ENCODE results near the gene MOGAT3.

Gene MOGAT3

DNA sequence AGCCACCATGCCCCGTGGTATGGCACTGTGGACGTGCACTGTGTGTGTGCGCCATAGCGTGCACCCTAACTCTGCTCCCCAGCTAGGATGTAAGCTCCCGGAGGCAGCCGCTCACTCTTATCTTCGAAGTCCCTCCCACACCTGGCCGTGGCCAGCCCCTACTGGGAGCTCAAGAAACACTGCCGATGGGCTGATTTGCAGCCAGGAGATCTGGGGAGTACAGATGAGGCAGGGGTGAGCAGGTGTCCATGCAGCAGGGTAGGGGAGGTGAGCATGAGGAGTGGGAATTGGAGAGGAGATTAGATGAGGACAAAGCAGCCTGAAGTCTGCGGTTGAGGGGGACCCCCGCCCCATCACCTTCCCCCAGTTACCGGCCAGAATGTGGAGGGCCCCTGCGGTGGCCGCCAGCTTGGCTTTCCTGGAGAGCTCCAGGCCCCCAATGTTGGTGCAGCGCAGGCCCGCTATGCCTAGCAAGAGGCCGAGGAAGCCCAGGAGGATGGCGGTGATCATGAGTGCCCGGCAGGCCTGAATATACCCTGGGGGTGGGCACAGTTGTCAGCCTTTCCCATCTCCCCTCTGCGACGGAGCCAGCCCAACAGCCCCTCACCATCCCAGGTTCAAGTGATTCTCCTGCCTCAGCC lies 33.2 kb upstream of the MOGAT3 start:
- no peak for DNase-seq (ENCODE audit: low read depth in 2 of 2)

DNA sequence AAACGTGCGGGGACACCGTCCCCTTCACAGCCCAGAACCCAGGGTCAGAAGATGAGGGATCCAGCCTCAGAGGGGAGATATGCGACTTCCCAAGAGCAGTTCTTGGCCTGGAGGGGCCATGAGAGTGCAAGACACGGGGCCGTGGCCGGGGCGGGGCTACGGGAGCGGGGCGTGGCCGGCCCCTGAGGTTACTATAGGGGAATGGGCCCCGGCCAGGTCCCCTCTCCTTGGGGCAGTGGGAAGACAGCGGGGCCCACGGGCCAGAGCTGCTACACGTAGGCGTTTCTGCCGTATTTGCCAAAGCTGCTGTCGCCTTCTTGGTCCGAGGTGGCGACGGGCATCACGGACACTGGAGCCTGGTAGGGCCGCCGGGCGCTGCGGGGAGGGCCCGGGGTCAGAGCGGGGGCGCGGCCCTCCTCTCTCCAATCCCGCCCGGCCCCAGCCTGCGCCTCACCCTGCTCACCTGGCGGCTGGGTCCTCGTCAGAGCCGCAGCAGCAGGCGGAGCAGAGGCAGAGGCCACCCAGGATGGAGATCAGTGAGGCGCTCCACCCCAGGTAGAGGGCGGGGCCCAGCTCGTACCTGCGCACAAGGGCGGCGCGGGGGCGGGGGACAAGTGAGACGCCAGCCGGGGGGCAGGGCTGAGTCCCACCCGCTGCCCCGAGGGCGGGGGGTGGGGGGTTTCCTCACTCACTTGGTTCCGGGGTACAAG lies 31.5 kb upstream of the MOGAT3 start:
- DNase-seq (ENCODE audit: low read depth in 2 of 2), result no peak

DNA sequence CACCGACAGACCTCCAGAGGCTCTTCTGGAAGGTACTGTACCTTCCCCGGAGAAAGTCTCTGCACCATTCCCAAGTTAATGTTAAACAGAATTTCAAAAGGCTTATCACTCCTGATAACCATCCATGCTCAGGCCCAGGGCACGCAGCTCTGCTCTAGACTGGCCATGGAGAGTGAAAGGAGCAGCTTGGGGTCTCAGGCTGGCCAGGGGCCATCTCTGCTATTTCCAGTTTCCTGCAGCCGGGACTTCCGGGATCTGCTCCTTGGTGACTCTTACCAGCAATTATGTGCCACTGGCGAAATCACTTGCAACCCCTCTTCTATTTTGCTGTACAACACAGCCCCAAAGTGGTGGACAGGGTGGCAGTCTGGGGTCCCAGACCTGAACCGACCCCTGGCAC lies 30.8 kb upstream of the MOGAT3 start:
- no peak for DNase-seq (ENCODE audit: low read depth in 2 of 2)

DNA sequence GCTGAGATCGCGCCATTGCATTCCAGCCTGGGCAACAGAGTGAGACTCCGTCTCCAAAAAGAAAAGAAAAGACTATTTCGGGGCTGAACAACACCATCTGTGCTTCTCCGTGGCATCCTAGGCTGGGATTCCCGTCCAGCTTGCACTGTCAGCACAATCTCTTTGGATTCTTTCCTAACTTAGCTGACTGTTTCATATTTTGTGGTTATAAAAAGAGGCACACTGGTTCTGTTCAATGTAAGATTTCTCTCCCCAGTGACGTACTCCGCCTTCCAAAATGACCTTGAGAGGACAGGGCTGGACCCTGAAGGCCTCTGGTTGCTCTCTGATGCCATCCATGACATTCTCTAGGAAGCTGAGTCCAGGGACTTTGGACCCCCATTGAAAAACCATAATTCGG lies 25.9 kb upstream of the MOGAT3 start:
- no peak for DNase-seq (ENCODE audit: low read depth in 2 of 2)

DNA sequence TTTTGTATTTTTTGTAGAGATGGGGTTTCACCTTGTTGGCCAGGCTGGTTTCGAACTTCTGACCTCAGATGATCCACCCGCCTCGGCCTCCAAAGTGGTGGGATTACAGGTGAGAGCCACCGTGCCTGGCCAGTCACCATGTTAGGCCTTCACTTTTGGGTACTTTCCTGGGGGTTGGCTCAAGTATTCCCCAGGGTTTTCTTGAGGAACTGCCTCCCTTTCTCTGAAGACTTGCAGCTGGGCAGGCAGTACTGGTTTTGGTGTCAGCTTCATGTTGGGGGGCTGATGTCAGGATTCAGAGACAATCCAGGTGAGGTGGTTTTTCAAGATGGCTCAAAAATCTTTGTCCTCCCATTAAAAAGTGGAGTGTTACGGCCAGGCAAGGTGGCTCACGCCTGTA lies 24.8 kb upstream of the MOGAT3 start:
- DNase-seq (ENCODE audit: low read depth in 2 of 2), result no peak

DNA sequence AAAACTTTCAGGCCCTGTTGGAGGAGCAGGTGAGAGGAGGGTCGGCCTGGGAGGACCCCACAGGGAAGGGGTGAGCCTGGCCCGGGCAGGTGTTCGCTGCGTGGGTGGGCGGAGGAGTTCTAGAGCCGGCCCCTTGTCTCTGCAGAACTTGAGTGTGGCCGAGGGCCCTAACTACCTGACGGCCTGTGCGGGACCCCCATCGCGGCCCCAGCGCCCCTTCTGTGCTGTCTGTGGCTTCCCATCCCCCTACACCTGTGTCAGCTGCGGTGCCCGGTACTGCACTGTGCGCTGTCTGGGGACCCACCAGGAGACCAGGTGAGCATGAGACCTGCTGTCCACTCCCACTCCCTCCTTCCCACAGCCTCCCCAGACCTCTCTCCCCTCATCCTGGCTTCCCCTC lies 22.7 kb upstream of the MOGAT3 start:
- DNase-seq (ENCODE audit: low read depth in 2 of 2), result no peak

DNA sequence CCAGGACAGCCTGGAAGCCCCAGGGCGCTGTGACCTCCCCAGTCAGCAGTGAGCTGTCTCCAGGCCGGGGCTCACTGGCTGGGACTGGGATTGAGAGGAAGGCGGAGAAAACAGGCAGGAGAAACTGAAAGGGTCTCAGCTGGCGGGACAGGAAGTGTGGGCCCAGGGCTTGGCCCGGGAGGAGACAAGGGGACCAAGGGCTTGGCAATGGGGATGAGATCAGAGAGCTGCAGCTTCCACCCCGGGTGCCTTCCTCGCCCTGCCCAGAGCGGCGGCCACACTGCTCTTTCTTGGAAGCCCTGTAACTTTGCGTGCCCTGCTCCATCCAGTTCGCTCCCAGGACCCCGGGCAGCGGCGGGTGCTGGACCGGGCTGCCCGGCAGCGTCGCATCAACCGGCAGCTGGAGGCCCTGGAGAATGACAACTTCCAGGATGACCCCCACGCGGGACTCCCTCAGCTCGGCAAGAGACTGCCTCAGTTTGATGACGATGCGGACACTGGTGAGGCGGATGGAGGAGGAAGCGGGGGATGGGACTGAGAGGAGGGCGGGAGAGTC lies 21.5 kb upstream of the MOGAT3 start:
- DNase-seq (ENCODE audit: low read depth in 2 of 2), result no peak

DNA sequence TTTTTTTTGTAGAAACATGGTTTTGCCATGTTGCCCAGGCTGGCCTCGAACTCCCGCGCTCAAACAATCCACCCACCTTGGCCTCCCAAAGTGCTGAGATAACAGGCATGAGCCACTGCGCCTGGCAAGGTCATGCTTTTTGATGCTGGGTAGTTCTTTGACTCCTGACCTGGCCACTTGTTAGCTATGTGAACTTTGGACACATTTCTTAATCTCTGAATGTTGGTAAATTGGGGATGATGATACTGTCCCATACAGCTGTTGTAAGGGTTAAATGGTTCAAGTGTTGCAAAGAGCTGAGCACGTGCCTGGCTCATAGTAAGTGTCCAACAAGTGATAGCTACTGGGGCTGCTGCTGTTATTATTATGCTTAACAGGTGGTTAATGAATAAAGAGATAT lies 19.5 kb upstream of the MOGAT3 start:
- no peak for DNase-seq (ENCODE audit: low read depth in 2 of 2)

DNA sequence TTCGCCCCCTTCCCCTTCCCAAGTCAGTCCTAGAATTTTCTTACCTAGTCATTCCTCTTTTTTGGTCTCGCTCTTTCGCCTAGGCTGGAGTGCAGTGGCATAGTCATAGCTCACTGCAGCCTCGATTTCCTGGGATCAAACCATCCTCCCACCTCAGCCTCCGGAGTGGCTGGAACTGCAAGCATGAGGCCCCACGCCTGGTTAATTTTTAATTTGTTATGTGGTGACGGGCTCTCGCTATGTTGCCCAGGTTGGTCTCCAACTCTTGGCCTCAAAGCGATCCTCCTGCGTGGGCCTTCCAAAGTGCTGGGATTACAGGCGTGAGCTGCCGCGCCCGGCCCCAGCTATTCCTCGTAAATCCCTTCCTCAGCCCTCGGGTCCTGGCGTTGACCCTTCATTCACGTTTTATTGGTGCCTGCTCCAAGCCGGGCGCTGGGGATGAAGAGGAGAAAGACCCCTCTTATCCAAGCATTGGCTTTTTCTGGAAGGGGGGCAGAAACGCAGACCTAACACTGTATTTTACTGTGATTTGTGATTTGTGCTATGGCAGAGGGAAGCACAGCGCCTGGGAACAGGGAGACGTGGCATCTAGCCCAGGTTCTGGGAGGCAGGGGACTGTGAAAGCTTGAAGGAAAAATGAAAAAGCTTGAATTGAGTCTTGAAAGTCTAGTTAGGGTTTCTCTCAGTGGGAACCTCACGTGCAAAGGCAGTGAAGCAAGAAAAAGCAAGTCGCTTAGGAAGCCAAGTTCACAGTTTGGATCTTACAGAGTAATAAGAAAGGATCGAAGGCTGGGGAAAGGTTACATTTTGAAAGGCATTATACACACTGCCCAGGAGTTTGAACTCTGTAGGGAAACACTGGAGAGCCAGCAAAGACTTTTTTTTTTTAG lies 17.6 kb upstream of the MOGAT3 start:
- DNase-seq (ENCODE audit: low read depth in 2 of 2), result no peak

DNA sequence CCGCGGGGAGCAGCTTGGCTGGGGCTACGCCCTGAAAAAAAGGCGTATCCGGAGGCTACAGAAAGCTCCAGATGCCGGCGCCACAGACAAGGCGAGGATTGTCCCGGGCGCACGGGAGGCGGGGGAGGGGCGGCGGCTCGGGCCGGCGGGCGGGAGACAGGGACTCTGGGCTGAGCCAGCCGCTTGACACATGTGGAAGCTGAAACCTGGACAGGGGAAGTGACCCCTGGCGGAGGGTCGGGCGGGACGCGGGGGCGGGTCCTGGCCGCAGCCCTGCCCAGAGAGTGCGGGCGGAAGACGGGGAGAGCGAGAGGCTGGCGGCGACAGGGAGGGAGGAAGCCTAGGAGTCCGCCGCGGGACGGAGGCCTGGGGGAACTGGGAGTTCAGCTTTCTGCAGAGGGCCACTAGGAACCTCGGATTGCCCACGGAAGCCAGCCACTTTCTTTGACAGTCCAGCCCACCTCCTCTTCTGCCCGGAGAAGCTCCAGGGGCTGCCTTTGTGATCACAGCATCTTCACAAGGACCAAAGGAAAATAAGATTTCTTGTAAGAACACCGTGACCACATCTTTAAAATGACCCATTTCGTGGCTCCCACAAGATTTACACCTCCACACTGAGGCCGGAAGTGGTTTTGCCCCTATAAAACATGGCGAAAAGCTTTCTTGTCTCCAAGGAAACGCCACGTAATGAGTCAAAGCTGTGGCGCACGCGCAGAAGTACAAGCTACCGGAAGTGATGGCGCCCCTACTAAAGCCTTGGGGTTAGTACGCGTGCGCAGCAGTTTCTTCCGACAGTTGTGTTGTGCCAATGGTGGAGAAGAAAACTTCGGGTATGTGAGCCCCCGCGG lies 16.8 kb upstream of the MOGAT3 start, which contains the start of the genes PLOD3 and ZNHIT1:
Gene PLOD3, minus strand, starts transcription at position 194 of the 848 bp plus-strand sequence. CDS start 307 bp downstream, outside the sequence.
Gene ZNHIT1, plus strand, starts transcription at position 778 of the 848 bp plus-strand sequence. Its CDS starts 31 bp downstream, at position 809.
- peak; percentile 94 to 95 for DNase-seq (ENCODE audit: low read depth in 2 of 2)

DNA sequence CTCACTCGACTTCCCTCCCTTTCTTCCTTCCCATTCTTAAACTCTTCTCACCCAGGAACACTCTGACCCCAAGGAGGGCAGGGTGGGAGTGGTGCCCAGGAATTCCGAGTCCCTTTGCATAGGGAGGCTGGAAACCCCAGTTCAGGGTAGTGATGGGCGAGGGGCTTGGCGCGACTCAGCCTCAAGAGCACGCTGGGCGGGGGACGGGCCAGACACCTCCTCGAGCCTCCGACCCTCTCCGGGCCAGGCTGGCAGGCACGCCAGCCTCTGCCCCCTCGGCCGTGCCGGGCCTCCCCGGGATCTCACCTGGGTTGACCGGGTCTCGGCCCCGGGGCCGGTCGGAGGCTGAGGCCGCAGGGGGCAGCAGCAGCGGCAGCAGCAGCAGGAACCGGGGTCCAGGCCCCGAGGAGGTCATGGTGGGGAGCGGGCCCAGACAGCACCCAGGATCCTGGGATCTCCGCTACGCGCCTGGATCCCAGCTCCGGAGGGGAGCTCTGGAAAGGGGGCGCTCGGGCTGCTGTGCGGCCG lies 16.1 kb upstream of the MOGAT3 start:
- DNase-seq (ENCODE audit: low read depth in 2 of 2), result no peak

DNA sequence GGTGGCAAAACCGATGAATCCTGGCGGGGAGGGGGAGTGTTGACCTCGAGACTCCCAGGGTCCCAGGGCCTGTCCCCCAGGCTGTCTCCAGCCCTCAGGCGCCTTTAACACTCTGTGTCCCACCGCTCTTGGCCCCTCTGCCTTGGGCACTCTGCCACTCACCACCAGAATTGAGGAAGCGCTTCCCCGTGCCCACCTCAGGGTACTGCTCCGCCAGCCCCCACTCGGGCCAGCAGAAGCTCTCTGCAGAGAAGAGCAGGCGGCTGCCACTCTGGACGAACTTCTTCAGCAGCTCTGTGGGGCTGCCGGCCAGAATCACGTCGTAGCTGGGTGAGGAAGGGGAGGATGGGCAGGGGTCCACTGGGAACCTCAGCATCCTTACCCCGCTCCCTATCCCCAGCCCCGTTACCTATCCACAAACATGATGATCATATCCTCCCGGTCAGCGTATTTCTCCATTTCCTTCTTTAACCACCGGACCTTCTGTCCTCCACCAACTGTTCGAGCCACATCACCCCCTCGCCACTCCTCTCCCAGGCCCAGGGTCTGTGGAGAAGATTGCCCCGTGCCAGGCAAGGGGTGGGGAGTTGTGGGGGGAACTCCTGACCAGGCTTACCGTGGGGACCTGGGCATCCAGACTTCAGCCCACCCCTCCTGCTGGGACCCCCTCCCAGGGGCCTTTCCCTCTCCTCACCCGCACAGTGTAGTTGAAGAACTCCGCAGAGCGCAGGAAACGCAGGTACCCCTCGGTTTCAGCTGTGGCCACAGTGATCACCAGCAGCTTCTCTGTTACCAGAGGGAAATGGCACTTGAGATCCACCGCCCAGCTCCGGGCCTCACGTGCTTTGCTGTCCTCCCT lies 15.4 kb upstream of the MOGAT3 start:
- DNase-seq (ENCODE audit: low read depth in 2 of 2), result no peak

DNA sequence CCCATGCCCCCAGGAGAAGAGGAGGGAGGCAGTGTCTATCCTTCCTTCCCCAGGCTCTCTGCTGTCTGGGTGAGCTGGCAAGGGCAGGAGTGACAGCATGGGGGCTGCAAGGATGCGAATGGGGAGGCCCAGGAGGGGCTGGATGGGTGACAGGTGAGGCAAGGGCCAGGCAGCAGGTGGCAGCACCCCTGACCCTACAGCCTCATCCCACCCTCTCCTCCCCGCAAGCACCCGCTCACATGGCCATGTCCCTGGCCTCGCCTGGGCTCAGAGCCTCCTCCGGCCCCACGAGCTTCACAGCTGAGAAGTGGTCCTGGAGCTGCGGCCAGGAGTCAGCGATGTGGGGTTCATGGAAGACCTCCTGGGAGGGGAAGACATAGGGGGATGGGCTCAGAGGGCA lies 11.2 kb upstream of the MOGAT3 start:
- no peak for DNase-seq (ENCODE audit: low read depth in 2 of 2)

DNA sequence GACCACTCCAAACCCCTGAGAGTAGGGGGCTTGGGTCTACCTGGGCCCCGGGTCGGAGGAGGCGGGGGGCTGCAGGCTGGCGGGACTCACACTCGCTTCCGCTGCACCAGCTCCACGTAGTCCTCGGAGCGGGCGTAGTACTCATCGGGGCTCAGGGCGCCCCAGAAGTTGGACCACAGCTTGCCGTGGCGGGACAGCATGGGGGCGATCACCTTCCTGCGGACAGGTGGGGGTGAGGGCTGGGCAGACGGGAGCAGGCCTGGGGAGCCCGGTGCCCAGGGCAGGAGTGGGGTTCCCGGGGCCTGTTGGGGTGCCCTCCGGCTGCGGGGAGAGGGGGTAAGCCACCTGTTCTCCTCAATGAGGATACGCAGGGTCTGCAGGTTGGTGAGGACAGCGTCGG lies 10.7 kb upstream of the MOGAT3 start:
- DNase-seq (ENCODE audit: low read depth in 2 of 2), result no peak

DNA sequence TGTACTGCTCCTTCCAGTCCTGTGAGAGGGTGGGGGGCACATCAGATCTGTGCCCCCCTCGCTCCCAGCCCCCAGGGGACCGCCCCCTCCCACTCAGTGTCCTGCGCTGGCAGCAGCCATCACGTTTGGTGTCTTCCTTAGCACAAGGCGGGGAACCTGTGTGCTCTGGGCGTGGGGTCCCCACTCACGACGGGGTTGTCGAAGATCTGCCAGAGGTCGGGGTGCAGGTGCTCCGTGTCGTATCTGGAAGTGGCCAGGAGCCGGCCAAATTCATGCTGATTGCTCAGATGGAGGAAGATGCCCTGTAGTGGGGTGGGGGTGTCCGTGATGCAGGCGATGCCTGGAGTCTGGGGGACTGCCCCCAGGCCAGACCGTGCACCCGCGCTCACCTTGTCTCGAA lies 9.3 kb upstream of the MOGAT3 start:
- DNase-seq (ENCODE audit: low read depth in 2 of 2), result no peak

DNA sequence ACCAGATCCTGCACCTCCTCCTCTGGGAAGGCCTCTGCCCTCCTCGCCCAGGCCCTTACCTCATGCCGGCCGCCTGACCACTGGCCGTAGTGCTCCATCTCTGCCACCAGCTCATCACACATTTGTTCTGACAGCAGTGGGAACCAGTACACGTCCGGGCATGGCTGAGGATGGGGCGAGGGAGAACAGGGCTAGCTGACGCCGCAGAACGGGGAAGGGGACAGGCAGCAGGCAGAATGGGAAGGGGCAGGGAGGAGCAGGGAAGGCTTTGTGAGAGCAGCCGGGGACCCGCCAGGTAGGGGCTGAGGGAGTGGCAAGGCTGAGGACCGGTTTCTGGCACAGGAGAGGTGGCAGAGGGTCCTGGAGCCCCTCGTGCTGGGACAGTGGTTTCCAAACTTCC lies 8.0 kb upstream of the MOGAT3 start:
- no peak for DNase-seq (ENCODE audit: low read depth in 2 of 2)

DNA sequence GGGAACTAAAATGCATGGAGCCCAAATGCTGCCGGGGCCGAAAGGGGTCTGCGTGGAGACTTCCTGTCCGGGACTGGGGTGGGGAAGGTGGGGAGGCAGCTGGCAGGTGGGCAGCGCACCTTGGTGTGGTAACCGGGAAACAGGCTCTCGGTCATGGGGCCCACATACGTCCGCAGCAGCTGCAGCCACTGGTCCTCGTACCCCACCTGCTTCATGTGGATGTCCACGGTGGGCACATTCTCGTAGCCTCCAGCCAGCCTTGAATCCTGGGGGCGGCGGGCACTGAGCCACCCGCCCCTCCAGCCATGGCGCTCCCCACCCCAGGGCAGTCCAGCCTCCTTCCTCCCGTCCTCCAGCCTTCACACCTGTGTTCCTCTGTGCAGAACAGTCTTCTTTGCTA lies 6.6 kb upstream of the MOGAT3 start:
- DNase-seq (ENCODE audit: low read depth in 2 of 2), result no peak

DNA sequence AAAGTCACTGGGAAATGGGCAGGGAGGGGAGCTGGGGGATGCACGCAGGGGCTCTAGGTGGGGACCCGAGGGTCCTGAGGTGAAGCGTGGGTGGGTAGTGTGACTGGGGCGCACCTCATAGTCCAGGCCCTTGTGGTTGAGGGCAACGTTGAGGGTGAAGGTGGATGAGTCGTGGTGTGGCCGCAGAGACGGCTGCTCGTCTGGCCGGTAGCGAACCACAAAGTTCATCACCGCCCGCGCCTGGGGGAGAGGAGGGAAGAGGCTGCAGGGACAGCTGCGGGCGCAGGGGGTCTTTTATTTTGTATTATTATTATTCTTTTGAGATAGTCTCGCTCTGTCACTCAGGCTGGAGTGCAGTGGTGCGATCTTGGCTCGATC lies 5.8 kb upstream of the MOGAT3 start:
- no peak for DNase-seq (ENCODE audit: low read depth in 2 of 2)

DNA sequence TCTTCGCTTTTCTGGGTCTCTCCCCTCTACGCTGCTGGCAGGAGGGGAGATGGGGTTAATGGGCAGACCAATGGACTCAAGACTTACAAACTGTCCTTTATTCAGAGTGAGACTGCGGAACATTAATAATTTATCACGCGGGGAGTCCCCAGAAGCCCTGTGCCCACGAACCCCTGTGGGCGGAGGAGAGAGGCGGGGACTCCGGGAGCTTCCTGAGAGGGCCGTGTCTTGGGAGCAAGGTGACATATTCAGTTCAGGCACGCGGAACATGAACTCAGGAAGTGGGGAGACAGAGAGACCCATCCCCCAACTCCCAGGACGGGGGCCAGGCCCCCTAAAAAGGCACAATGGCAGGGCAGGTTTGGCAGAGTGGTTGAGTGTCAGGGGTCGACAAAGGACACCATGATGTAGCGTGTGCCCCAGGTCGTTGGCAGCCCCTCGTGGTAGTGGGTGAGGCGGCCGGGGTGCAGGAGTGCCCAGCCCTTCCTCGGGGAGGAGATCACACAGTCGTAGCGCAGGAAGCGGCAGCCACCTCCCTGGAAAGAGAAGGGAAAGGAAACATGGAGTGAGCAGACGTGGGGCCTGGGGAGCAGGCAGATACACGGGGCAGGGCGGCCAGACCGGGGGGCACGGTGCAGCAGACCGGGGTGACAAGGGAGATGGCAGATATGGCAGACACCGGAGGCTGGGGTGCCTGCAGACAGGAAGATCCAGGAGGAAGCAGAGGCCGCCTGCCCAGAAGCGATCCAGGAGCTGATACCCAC lies 5.2 kb upstream of the MOGAT3 start:
- DNase-seq (ENCODE audit: low read depth in 2 of 2), result no peak
